ENCODE measurements around the gene HSD17B14.
A peak's percentile ranks its signal among the peaks of the same experiment; 100 is the strongest.
"Not testable (repeated sequence)": the region's sequence is repeated elsewhere in the genome, so short reads cannot be mapped to it uniquely, and the experiment has no call there.

The HSD17B14 gene

DNA sequence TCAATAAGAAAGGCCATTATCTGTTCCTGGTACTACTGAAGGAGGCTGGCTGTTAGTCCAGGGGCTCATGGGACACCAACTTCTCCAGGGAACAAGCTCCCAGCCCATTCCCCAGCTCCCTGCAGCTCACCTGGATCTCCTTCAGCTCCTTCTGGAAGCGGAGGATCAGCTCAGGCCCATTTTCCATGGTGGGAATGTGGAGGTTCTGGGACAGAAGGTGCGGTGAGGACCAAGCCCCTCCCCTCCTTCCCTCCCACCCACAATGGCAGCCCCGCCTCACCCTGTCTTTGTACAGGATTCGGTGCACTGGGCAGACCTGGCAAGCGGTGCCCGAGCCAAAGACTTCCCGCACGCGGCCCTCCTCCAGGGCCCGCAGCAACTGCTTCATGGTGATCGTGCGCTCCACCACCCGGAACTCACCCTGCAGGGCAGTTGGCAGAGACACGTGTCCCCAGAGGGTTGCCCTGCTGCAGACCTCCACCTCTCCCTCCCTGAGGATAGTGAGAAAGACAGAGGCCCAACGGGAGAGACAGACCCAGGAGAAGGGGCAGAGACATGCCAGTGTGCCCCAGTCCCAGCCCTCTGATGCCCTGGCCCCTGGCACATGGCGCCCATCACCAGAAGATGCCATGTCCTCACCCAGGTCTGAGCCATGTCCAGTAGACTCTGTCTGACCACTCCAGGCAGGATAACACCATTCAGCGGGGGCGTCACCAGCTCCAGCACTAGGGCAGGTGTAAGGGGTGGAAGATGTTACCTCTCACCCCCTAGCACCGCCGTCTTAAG lies 39.8 kb downstream of the HSD17B14 start:
- DNase-seq, result no peak

DNA sequence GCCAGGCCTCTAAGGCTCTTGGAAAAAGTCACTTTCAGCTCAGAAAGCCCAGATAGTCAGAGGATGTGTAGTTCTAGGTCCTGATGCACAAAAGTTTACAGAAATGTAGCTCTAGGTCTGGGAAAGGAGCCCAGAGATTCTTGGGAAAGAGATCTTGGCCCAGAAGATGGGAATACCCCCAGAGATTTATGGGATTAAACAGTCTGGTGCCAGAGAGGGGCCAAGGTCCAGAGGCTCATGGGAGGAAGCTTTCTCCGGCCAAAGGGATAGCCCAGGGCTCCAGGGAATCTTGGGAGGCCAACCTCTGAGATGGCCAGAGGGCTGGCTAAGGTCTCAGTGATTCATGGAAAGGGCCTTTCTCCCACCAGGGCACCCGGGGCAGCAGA lies 40.6 kb downstream of the HSD17B14 start:
- no peak for DNase-seq

DNA sequence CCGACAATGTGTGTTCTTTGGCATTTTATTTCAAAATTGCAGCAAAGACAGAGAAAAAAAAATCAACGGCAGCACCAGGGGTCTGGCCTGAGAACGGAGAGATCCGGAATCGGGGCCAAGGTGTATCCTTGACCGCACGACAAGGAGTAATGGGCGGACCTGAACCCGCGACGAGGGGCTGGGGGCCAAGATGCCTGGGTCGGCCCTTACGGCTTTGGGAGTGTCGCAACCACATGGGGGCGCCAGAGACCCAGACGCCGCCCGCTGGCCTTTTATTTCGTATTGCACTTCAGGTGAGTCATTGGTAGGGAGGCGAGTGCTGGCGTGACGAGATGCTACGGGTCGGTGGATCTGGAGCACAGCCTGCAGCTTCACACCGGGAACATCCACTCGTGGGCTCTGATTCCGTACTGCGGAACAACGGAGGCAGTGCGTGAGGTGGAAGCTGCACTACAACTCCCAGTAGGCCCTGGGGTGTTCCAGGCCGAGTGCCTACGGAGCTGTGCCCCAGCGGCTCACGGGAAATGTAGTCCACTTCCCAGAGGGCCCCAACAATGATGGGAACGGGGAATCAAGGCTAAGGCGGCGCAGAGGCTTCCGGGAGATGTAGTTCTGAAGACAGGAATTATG lies 41.1 kb downstream of the HSD17B14 start:
- peak; percentile 86 for DNase-seq

GRCh38 chr19:48794291-48794690 lies 42.0 kb downstream of the HSD17B14 start:
- no peak for DNase-seq

GRCh38 chr19:48793271-48793670 lies 43.0 kb downstream of the HSD17B14 start:
- no peak for DNase-seq

GRCh38 chr19:48787331-48787730 lies 49.0 kb downstream of the HSD17B14 start:
- not testable (repeated sequence) for DNase-seq

DNA sequence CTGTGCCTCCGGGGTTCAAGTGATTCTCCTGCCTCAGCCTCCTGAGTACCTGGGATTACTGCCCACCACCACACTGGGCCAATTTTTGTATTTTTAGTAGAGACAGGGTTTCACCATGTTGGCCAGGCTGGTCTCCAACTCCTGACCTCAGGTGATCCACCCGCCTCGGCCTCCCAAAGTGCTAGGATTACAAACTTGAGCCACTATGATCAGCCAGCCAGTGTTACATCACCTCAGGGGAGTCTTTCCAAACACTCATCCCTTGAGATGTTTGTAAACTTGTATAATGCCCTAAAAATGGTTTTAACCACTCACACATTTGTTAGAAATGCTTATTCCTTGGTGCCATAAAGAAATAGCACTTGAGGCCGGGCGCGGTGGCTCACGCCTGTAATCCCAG lies 49.9 kb downstream of the HSD17B14 start:
- DNase-seq, result not testable (repeated sequence)

- DNase-seq, result no peak
These were observed 51.8 kb downstream of the HSD17B14 start for GRCh38 chr19:48784527-48784926.

GRCh38 chr19:48780631-48781391 lies 55.5 kb downstream of the HSD17B14 start:
- DNase-seq, result no peak

GRCh38 chr19:48779636-48780035 lies 56.7 kb downstream of the HSD17B14 start:
- DNase-seq, result no peak

- DNase-seq, result no peak
These were observed 58.6 kb downstream of the HSD17B14 start for GRCh38 chr19:48777720-48778119.

GRCh38 chr19:48777139-48777538 lies 59.2 kb downstream of the HSD17B14 start:
- DNase-seq, result no peak

DNA sequence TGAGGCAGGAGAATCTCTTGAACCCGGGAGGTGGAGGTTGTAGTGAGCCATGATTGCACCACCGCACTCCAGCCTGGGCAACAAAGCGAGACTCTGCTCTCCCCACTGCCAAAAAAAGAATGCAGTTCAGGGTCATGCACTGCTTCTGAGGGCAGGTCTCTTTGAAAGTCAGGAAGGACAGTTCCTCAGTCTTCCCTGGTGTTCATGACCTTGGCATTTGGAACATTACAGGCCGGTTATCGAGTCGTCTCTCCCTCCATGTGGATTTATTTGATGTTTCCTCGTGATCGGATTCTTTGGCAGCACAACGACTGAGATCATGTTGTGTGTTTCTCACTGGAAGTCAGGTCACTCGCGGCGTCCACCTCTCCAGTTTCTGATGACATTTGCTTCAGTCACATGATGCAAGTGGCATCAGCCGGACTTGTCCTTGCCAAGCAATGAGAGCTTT lies 63.8 kb downstream of the HSD17B14 start:
- DNase-seq, result no peak

DNA sequence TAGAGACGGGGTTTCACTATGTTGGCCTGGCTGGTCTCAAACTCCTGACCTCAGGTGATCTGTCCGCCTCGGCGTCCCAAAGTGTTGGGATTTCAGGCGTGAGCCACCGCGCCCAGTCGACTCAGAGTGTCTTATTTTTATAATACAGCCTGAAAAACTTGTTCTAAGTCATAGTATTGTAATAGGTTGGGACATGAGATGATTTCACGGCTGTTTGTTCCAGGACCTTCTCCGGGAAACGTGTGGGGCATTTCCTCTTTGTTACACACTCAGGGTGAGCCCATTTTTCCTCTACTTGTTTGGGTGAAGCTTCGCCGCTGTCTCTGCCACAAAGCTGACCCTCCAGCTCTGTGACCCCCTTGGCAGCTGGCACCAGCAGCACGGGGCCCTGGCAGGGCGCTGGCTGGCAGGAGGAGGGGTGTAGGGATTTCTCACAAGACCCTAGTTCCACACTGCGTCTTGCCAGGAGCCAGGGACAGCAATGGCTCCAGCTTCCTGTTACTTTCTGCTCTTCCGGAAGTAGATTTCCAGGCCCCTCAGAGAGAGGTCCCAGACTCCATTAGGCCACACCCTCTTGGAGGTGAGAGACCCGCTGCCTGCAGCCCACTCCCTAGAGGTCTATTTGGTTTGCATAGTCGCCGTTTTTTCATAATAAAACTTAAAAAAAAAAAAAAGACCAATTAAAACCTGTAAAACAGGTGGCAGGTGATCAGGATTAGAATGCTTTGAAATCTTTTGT lies 65.4 kb downstream of the HSD17B14 start:
- DNase-seq, result no peak

DNA sequence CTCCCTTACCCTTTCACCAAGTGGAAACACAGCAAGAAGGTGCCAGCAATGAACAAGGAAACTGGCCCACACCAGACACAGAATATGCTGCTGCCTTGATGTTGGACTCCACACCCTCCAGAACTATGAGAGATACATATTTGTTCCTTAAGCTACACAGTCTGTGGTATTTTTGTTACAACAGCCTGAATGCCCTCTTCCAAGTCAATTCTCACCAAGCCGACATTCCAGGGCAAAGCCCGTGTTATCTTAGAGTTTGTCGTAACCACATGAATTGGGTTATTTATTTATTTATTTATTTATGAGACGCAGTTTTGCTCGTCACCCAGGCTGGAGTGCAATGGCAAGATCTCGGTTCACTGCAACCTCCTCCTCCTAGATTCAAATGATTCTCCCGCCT lies 66.0 kb downstream of the HSD17B14 start:
- DNase-seq, result no peak

DNA sequence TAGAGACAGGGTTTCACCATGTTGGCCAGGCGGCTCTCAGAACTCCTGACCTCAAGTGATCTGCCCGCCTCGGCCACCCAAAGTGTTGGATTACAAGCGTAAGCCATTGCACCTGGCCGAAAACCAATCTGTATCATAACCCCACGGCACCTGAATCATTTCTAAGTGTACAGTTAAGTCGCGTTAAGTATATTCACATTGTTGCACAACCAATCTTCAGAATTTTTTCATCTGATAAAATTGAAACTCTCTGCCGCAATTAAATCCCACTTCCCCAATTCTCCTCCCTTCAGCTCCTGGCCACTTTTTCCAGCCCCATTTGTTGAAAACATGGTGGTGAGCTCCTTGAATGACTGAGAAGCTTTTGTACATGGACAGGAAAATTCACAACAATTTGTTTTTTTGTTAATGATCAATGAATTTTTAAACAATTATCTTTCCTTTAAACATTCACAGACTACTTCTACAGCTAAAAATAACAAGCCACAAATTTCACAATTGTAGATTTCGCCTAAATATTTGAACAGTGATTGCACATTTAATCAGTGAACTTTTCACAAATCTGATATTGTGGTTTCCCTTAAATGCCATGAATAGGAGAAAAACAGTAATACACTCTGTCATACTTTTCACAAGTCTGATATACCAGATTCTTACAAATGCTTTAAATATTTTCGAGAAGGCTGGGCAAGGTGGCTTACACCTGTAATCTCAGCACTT lies 67.1 kb downstream of the HSD17B14 start:
- no peak for DNase-seq

- peak; percentile 26 for DNase-seq
These were observed 68.0 kb downstream of the HSD17B14 start for GRCh38 chr19:48768171-48768753.

- DNase-seq, result not testable (repeated sequence)
These were observed 70.5 kb downstream of the HSD17B14 start for GRCh38 chr19:48765816-48766215.

All from NCI-H2171 (cell line).